HK-2 (cell line): ENCODE measurements around the gene HAUS5.

Source experiments
- DNase-seq: peaks from one replicate; pipeline ENCODE4 v3.0.0-alpha.2; 2018; ENCODE audit not compliant: unreplicated experiment

The HAUS5 gene

DNA sequence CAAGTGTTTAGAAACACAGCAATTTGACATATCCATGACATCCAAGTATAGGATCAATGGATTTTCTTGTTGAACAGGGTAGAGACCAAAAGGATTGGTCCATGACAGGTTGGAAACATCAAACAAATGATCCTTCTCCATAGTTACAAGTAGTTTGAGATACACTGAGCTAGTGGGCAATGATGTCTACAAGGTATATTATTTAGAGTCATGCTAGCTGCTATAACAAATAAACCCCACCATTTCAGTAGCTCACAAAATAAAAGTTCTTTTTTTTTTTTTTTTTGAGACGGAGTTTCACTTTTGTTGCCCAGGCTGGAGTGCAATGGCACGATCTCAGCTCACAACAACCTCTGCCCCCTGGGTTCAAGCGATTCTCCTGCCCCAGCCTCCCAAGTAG is 4.9 kb upstream of the HAUS5 start:
- DNase-seq: no peak

GRCh38 chr19:35608251-35608650 is 4.3 kb upstream of the HAUS5 start:
- no peak for DNase-seq

GRCh38 chr19:35609851-35610353 is 2.6 kb upstream of the HAUS5 start:
- DNase-seq: no peak

DNA sequence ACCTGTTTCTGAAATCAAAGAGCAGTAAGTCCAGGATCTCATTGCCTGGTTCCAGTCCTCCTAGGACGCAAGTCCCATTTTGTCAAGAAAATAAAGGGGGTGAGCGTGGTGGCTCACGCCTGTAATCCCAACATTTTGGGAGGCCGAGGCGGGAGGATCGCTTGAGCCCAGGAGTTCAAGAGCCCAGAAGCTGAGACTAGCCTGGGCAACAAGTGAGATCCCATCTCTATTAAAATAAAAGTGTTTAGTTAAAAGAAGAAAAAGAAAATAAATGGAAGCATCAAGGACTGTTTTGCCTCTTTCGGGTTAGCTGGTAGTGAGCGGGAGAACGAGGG is 344 bp upstream of the HAUS5 start:
- no peak for DNase-seq

- DNase-seq: no peak
Measured at GRCh38 chr19:35613574-35613973, 1.0 kb downstream of the HAUS5 start.

DNA sequence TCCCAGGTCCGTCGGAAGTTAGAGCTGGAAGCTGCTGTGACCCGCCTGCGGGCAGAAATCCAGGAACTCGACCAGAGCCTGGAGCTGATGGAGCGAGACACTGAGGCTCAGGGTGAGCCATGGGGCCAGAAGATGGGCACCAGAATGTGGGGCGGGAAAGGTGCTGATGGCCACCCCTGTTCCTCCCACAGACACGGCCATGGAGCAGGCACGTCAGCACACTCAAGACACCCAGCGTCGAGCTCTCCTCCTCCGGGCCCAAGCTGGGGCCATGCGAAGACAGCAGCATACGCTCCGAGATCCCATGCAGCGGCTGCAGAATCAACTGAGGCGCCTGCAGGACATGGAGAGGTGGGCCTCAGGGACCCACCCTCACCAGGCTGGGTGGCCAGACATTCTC is 2.5 kb downstream of the HAUS5 start:
- DNase-seq: no peak

GRCh38 chr19:35618857-35619256 is 6.3 kb downstream of the HAUS5 start:
- DNase-seq: no peak

DNA sequence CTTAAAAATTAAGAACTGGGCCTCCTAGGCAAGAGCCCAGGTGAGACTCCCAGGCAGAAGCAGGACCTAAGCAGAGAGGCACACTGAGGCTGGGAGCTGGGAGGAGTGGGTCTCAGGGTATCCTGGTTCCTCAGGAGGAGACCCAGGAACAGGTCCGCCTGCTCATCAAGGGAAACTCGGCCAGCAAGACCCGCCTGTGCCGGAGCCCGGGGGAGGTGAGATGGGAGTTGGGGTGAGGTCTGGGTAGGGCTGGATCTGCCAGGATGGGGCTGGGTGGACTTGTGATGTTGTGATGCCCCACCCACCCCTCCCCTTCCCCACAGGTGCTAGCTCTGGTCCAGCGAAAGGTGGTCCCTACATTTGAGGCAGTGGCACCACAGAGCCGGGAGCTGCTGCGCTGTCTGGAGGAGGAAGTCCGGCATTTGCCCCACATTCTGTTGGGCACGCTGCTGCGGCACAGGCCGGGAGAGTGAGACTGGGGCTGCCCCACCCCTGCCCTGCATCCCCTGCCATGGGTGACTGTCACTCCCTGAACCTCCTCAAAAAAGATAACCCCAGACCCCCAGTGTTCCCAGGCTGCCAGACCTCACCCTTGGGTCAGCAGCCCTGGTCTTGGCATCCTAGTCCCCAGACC is 6.9 kb downstream of the HAUS5 start:
- DNase-seq: no peak

DNA sequence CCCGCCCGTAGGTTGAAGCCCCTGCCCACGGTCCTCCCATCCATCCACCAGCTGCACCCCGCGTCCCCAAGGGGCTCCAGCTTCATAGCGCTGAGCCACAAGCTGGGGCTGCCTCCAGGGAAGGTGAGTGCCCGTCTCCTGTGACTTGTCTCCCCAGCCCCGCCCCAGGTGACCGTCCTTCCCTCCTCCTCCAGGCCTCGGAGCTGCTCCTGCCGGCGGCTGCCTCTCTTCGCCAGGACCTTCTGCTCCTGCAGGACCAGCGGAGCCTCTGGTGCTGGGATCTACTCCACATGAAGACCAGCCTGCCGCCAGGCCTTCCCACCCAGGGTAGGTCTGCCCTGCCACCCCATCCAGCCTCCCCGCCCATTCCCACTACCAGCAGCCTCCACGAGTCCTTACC is 7.5 kb downstream of the HAUS5 start:
- no peak for DNase-seq

- DNase-seq: no peak
Measured at GRCh38 chr19:35621708-35622107, 9.2 kb downstream of the HAUS5 start.

GRCh38 chr19:35622750-35623149 is 10.2 kb downstream of the HAUS5 start:
- no peak for DNase-seq

DNA sequence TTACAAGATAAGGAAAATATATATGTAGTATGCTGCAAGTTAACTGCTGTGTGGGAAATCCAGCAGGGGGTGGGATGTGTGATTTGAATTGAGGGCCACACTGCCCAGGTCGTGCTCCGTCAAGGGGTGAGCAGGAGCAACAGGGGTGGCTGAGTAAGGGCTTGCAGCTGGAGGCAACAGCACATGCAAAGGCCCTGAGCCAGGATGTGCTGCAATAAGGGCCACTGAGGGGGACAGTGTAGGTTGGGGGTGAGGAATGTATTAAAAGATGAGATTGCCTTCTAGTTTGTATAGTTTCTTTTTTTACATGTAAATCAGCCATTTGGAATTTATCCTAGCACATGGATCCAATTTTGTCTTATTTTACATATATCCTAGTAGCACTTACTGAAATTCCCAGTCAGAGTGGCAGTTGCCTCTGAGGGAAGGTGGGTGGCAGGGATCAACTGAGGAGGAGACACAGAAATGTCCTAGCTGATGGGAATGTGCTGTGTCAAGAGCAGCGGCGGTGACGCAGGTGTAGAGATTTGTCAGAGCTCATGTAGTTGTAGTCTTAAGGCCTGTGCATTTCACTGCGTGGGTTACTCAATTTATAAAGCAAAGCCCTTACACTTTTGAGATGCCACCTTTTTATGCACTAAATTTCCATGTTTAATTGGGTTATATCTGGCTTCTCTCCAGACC is 10.9 kb downstream of the HAUS5 start:
- no peak for DNase-seq

GRCh38 chr19:35628264-35628564 is 15.7 kb downstream of the HAUS5 start:
- no peak for DNase-seq

DNA sequence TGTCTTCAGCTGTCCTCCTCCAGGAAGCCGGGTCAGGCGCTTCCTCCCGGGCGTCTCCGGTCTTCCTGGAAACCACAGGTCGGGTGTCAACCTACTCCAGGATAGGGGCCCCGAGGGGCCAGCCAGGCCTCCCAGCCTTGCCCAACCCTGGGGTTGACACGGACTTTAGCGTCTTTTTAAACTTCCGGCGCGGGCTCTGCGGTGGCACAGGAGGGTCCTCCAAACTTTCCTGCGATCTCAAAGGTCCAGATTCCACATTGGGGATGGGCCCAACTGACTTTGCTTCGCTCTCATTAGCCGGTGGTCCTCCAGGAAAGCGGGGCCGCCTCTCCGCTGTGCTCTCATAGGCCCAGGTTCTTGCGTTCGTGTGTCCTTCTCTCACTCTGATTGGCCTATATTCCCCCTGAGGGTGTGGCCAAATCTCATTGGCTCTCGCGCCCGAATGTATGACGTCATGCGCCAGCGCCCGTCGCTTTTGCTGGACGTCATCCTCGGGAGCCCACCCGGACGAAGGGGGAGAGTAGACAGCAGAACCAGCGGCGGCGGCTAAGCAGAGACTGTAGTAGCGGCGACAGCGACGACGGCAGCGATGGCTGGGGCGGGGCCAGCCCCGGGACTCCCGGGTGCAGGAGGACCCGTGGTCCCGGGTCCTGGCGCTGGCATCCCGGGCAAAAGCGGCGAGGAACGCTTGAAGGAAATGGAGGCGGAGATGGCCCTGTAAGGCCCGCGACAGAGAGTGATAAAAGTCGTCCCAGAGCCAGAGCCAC is 16.2 kb downstream of the HAUS5 start, which contains the start of gene RBM42:
Gene RBM42 (plus strand): TSS at position 472 of the 767 bp plus-strand sequence. CDS start 118 bp downstream, at position 590.
- peak; percentile 97 for DNase-seq

GRCh38 chr19:35629332-35629633 is 16.7 kb downstream of the HAUS5 start:
- DNase-seq: no peak

DNA sequence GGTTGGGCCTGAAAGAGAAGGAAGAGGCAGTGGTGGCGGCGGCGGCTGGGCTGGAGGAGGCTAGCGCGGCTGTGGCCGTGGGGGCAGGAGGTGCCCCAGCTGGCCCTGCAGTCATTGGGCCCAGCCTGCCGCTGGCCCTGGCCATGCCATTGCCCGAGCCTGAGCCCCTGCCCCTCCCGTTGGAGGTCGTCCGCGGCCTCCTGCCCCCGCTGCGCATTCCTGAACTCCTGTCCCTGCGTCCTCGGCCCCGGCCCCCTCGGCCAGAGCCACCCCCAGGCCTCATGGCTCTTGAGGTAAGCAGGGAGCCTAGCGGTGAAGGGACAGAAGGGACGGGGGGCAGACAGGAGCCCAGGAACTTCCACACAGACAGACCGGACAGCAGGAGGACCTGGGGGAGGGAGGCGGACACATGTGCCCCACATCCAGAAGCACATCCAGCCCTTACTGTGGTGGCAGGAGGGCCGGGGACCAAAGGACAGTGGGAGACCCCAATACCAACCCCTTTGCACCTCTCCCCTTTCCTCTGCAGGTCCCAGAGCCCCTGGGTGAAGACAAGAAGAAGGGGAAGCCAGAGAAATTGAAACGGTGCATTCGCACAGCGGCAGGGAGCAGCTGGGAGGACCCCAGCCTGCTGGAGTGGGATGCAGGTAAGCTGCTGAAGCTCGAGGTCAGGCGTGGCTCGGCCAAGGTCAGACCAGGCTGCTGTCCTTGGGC is 21.3 kb downstream of the HAUS5 start:
- no peak for DNase-seq

- DNase-seq: no peak
Measured at GRCh38 chr19:35636651-35637050, 24.1 kb downstream of the HAUS5 start.

- DNase-seq: no peak
Measured at GRCh38 chr19:35637165-35637564, 24.6 kb downstream of the HAUS5 start.

DNA sequence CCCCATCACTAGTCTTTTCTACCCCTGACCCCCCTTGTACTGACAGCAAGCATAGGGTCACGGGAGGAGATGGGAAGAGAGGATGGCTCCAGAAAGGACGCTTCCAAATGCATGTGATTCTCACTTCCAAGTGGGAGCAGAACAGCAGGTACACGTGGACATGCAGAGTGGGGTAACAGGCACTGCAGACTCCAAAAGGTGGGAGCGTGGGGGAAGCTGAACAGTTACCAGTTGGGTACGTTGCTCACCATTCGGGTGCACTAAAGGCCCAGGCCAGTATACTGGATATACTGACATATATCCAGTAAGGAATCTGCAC is 26.7 kb downstream of the HAUS5 start:
- DNase-seq: no peak

- no peak for DNase-seq
Measured at GRCh38 chr19:35639863-35640262, 27.3 kb downstream of the HAUS5 start.

DNA sequence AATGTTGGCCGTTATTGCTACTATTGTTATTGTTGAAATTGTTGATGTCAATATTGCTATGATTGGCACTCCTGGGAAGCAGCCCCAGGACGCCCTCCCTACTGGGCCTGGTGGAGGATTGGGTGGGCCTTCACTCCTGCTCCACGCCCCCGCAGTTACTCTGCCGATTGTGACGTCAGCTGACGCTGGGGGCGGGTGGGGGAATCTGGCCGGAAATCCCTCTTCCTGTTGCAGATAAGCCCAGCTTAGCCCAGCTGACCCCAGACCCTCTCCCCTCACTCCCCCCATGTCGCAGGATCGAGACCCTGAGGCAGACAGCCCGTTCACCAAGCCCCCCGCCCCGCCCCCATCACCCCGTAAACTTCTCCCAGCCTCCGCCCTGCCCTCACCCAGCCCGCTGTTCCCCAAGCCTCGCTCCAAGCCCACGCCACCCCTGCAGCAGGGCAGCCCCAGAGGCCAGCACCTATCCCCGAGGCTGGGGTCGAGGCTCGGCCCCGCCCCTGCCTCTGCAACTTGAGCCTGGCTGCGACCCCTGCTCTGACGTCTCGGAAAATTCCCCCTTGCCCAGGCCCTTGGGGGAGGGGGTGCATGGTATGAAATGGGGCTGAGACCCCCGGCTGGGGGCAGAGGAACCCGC is 29.1 kb downstream of the HAUS5 start, which contains the start of gene ETV2:
Gene ETV2 (plus strand): TSS at position 231 of the 637 bp plus-strand sequence. CDS start 716 bp downstream, outside the sequence.
- no peak for DNase-seq

DNA sequence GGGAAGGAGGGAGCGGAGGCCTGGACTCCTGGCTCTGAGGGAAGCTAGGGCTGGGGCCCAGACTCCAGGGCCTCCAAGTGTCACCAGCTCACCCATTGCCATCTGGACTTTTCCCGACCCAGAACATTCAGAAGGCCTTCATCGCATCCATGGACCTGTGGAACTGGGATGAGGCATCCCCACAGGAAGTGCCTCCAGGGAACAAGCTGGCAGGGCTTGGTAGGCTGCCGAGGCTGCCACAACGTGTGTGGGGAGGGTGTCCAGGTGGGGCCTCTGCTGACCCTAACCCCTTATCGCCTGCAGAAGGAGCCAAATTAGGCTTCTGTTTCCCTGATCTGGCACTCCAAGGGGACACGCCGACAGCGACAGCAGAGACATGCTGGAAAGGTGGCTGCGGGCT is 29.8 kb downstream of the HAUS5 start:
- DNase-seq: no peak
